ENCODE data around the gene OR6A2.

DNA sequence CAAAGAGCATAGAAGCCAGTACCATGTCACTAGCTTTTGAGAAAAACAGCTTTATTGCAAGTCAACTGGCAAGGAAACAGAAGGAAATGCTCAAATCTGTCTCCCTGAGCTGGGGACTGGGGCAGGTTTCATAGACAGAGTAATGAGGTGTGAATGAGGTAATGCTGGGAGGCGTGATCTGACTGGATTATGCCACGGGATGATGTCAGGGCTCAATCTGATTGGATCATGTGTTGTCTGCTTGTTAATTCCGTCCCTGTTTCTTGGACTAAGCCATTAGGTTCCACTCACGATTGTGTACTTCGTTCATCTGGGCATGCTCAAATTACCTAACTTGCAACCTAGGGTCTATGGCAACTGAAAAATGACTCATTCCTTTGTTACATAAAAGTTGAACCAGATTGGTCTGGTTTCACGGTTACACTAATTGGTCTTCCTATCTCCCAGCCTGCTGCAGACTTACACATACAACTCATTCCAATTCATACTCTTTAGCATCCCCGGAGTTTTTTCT lies 25.8 kb upstream of the OR6A2 start:
- TF ChIP-seq CTCF (IDR thresholded peaks at IDR 0.05): no peak
- TF ChIP-seq POLR2A (IDR thresholded peaks at IDR 0.05): no peak

Measured in lower leg skin (tissue), 3 donors.